Neural cell (in vitro differentiated cells): ENCODE measurements around the gene IL20RA.

Experiments
- CTCF ChIP-seq: fragments of 450-650 bp; IDR thresholded peaks from 2 replicates; pipeline ENCODE4 v1.5.1; 2014; ENCODE audit warnings: antibody characterized with exemption, mild to moderate bottlenecking, moderate library complexity; ENCODE audit not compliant: poor library complexity, severe bottlenecking
- EP300 ChIP-seq: fragments of 450-650 bp; conservative IDR thresholded peaks from 2 replicates; pipeline ENCODE4 v1.6.1; 2014; ENCODE audit warnings: antibody characterized with exemption, mild to moderate bottlenecking, moderate library complexity; ENCODE audit not compliant: poor library complexity, severe bottlenecking
- EZH2 ChIP-seq: fragments of 200-600, 300-800 bp; shearing (Covaris generic), sonication (generic); IDR thresholded peaks from 2 replicates; pipeline ENCODE4 v1.6.1; 2014; ENCODE audit warnings: antibody characterized with exemption, low read length, borderline replicate concordance, mild to moderate bottlenecking; ENCODE audit not compliant: insufficient read depth, poor library complexity, severe bottlenecking
- POLR2AphosphoS5 ChIP-seq: IDR thresholded peaks from 2 replicates; pipeline ENCODE4 v1.6.1; 2012

GRCh38 chr6:137036566-137037300 is 8.0 kb downstream of the IL20RA start:
- no peak for TF ChIP-seq POLR2AphosphoS5
- TF ChIP-seq EP300 = no peak
- no peak for TF ChIP-seq CTCF
- no peak for TF ChIP-seq EZH2
